Measurements from ENCODE around the gene ATP8A2.
"Not testable (repeated sequence)": the region's sequence is repeated elsewhere in the genome, so short reads cannot be mapped to it uniquely, and the experiment has no call there.

The ATP8A2 gene

DNA sequence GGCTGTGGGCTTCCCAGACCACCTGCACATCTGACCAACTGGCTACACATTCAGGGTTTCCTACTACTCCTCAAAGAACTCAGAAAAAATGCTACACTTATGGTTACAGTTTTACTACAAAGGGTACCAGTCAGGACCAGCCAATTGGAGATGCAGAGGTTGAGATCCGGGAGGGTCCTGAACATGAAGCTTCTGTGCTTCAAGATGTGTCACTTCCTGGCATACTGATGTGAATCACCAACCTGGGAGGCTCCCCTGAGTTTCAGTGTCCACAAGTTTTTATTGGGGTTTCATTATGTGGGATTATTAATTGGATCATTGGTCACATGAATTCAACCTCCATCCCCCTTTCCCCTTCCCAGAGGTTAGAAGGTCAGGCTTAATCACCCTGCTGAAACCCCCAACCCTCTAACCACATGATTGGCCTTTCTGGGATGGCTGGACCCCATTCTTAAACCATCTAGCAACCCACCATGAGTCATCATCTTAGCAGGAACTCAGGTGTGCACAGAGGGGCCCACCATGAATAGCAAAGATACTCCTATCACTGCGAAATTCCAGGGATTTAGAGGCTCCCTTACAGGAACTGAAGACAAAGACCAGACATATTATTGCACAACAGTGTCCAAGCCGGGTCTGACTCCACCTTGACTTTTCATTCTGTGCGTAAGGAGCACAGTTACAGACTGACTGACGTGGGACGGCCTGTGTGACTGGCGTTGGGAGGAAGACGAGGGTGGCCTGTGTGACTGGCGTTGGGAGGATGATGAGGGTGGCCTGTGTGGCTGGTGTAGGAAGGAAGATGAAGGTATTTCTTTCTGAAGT lies 90.7 kb downstream of the ATP8A2 start:
- DNase-seq (ENCODE audit: low read depth in 2 of 2): no peak

DNA sequence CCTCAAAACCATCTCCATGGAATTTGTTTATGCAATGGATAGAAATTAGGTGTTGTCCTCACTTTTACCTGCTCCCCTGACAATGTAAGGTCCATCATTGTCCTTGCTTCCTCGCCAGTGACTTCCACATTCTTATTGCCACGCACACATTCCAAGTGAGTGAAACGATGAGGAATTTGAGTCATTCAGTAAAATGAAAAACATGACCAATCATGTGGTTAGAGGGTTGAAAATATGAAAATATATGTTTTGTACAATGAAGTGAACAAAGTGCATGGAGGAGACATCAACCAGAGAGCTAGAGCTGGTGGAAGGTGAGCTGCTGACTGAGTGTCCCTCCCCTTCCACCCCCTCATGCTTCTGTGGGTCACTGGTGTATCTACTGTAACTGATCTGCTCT lies 91.7 kb downstream of the ATP8A2 start:
- no peak for DNase-seq (ENCODE audit: low read depth in 2 of 2)

DNA sequence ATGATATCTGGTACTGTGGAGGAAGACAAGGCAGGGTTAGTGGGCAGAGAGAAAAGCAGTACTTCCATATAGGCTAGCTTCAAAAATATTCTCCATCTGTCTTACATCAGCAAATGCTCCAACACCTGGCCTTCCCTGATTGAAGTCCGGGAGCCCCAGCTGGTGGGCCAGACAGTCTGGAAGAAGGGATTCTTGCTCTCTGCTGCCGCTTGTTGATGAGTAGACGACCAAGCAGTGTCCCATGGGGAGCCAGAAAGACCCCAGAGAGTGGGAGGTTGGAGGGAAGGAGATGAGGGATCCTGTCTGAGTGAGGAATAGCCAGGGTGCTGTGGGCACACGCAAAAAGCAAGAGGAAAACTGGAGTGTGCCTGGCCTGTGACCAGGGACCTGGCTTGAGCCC lies 95.1 kb downstream of the ATP8A2 start:
- DNase-seq (ENCODE audit: low read depth in 2 of 2): no peak

DNA sequence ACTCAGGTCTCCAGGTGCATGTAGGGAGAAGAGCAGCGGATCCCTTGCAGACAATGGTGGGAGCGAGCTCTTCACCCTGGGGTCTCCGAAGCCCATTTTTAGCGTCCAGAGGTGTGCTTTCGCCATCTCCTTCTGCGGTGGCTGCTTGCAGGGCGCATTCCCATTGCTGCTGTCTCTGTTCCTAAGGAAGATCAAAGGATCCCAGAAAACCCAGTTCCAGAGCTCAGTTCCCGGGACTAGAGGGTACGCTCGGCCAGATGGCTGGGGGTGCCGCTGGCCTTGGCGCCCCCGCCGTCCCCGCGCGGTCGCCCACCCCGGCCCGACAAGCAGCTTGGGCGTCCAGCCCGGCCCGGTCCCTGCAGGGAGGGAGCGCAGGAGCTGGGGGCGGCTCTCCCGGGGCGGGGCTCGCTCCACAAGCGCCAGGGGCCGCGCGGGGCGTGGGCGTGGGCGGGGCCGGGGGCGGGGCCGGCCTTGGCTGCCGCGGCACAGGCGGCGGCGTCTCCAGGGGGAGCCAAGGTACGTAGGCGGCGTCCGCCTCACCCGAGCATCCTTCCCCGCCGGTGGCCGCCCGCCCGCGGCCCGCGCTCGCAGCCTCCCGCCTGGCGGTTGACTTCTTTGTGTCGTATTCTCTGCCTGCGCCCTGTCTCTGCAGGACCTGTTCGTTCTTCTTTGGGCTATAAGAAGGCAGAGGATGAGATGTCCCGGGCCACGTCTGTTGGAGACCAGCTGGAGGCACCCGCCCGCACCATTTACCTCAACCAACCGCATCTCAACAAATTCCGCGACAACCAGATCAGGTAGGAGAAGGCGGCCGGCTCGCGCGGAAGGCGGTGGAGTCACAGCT lies 96.8 kb downstream of the ATP8A2 start:
- no peak for DNase-seq (ENCODE audit: low read depth in 2 of 2)

DNA sequence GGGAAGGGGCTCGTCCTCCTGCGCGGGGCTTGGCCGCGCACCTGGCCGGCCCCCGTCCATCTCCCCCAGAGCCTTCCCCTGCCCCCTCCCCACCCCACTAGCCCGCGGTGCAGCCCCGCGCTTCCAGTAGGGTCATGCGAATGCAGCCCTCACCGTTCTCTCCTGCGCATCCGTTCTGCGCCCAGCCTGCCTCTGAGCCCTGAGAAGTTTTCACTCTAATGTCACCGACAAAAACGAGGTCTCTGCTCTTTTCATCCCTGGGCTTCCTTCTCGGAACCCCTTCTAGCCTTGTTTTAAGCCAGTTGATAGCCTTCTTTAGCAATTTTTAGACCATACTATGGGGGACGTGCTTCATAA lies 97.4 kb downstream of the ATP8A2 start:
- no peak for DNase-seq (ENCODE audit: low read depth in 2 of 2)

DNA sequence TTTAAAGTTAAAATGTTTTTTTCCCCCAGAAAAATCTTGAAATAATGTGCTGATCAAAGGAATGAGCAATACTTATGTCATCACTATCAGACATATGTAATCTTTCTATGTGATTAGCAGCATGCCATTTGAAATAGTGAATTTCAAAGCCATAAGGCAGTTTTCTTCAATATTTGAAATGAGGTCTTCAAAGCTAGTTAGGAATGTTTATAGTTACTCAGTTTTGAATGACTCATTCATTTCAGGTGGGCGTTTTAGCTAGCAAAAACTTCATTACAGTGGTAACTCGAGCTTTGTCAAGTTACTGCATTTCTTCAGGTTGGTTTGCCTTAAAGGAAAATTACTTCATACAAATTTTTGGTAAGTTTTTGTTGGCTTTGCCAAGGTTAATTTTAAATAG lies 102.1 kb downstream of the ATP8A2 start:
- DNase-seq (ENCODE audit: low read depth in 2 of 2): no peak

DNA sequence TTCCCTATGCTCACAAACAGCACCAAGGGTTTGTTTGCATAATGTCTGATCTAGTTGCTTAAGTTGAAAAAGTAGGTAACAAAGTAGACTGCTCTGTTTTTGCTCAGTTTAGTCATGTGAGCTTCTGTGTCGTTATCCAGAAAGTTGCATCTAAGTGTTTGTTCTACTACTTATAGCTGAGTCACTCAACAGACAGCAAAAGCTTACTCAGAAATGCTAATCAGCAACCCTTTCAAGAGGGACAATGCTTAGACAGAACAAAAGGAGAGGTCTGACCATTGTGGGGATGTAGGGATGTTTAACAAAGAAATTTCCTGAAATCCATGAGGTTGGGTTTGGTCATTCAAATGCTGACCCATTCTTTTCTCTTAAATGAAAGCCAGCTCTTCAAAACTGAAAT lies 106.4 kb downstream of the ATP8A2 start:
- no peak for DNase-seq (ENCODE audit: low read depth in 2 of 2)

DNA sequence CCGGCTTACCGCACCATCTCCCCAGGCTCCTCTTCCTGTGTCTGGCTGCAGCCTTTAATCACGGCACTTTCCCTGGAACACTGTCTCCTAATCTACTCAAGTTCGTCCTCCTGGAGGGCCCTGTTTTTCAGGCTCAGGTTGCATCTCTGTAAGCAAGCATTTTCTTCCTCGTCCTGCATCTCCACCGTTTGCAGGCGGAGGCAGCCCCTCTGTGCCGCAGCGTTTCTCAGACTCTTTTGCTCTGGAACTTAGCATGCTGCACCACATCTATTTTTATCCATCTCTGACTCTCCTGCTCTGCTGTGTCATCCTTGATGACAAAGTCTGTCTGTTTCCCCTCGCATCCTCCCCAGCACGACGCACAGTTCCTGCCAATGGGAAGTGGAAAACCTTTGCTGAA lies 117.5 kb downstream of the ATP8A2 start:
- no peak for DNase-seq (ENCODE audit: low read depth in 2 of 2)

DNA sequence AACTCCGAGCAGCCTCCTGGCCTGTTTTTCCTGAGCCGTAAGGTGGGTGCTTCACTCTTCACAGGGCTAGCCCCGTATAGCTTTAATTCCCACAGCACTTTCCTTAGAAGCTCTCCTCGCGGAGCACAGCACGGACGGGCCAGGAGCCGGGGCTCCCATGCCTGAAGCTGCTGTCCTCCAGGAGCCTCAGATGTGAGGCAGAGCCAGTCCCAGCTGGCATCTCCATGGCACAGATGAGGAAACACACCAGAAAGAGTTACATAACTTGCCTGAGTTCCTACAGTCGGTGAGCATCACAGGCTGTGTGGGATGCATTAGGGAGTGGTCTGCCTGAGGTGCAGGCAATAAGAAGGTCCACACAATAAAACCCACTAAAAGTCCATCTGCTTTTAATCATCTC lies 118.5 kb downstream of the ATP8A2 start:
- DNase-seq (ENCODE audit: low read depth in 2 of 2): no peak

DNA sequence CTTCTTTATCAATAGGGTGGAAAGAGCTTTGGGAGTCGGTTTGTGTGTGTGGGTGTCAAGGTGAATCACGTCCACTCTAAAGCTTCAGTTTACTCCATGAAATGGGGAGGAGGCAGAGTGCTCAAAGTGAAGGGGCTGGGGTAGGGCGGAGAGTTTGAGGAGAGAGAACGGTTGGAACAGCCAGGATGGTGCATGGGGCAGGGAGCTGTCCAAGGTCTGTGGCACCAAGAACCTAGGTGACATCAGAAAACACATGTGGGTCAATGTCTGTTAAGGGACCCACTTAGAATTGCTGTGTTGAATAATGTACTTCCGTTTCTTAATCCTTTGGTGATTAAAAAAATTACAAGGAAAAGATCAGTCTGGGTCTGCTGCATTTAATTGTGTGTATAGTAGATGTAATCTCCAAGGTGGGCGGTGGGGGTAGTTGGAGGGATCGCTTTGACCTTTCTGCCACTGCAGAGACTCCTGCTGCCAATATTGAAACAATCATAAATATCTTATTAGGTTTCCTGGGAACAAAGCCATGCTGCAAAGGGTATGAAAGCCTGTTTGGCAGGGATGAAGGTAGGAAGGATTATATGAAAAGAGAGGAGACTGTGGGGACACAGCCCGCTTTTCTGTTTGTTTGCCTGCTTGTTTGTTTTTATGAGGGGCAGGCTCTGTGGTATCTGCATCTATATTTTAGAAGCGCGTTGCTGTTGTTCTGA lies 122.3 kb downstream of the ATP8A2 start:
- no peak for DNase-seq (ENCODE audit: low read depth in 2 of 2)

DNA sequence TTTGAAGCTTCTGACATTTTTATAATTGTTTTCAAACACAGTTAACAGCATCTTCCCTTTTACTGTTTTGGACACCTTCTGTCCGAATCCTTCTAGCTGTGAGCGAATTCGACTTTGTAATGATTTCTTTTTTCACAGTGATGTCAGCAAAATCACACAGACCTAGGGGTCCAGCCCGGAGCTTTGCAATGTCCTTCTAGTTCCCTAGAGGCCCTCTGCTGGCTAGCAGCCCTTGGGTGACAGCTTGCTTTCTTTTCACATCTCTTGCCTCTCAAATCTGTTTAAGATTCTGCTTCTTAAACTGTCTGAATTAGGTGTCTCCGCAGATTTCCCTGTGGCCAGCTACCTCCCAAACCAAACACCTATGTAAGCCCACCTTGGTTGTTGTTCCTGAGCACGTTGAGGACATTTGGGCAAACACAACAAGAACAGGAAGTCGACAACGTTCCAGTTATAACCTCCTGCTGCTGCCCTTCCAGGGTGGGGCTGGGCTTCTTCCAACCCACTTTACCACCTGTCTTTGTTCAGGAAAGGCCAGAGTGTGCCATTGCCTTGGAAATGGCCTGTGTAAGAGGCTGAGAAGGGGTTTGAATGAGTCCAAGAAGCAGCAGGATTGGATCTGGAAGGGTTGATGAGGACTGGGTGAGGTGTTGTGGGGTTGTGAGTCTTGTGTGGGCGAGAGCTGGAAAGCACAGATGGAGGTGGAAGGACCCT lies 123.1 kb downstream of the ATP8A2 start:
- no peak for DNase-seq (ENCODE audit: low read depth in 2 of 2)

DNA sequence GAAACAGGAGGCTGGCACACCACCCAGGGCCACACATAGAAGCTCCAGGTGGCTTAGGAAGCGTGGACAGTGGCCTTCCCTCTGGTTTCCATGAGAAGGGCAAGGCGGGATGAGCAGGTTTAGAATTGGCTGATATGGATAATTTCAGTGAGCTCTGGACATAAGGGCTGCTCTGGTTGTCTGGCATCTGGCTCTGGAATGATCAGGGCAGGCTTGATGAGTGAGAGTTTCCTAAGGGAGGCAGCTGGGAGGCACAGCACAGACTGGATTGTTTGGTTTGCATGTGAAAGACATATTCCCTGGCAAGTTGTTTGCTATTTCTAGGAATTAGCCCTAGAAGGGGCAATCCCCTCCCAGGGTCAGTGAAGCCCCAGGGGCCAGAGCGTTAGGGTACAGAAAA lies 129.5 kb downstream of the ATP8A2 start:
- no peak for DNase-seq (ENCODE audit: low read depth in 2 of 2)

DNA sequence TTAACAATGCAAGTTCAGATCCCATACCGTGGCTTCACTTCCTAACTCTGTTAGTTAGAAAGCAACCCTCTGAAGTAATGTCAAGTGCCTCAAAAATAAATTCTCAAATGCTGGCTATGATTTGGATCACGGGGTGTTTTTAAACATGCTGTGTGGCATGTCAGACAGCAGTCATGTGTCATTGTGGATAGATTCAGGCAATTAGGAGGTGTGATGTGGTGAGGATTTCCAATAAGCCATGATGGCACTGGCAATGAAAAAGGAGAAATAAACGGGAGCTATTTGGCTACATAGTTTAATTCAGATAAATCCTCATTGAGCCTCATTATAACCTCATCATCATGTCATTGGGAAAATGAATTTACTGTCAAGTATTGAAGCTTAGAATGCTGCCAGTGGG lies 130.3 kb downstream of the ATP8A2 start:
- DNase-seq (ENCODE audit: low read depth in 2 of 2): no peak

DNA sequence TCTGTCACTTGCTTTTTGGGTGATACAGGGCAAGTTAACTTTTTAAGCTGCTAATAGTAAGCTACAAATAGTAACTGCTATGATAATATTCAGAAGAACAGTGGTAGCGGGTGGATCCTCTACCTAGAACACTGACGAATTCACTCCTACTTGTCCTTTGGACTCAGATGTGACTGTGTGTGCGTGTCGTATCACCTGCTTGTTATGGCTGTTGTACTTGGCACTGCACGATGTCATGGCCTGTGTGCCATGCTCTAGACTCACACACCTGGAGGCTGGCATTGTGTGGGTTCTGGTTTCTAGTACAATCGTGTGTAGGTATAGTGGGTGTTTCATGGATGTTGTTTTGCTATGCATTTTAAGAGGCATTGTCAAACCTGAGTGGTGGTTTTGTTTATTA lies 130.8 kb downstream of the ATP8A2 start:
- DNase-seq (ENCODE audit: low read depth in 2 of 2): no peak

DNA sequence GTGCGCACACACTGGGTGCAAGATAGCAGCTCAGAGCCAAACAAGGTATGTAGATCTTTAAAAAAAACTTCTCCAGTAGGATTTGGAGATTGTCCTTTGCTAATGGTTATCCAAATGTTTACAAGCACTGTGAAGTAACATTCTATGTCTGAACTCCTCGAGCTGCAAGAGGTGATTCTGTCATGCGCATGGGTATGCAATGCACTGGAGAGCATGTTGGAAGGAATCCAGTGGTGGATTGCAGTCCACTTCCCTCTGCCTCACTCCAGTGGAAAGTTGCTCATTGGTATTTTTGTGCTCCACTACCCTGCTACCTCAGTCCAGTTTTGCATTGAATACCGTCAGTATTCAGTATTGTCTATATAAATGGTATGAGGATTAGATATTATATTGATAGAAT lies 132.1 kb downstream of the ATP8A2 start:
- DNase-seq (ENCODE audit: low read depth in 2 of 2): no peak

DNA sequence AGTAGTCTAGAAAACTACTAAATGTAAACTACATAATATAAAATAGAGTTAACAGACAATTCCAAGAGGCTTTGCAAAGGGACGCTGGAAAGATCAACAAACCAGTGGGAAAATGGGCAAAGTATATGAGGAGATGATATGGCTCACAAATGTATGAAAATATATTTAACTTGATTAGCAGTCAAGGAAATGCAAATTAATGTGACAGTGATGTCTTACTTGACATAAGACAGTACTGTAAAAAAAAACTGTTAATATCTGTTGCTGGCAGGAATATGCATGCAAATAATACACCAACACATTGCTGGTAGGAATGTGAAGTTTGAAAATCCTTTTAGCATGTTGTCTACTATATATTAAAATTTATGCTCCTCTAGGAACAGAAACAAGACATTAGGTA lies 136.1 kb downstream of the ATP8A2 start:
- no peak for DNase-seq (ENCODE audit: low read depth in 2 of 2)

DNA sequence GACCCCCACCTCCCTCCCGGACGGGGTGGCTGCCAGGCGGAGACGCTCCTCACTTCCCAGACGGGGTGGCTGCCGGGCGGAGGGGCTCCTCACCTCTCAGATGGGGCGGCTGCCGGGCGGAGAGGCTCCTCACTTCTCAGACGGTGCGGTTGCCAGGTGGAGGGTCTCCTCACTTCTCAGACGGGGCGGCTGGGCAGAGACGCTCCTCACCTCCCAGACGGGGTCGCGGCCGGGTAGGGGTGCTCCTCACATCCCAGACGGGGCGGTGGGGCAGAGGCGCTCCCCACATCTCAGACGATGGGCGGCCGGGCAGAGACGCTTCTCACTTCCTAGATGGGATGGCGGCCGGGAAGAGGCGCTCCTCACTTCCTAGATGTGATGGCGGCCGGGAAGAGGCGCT lies 141.3 kb downstream of the ATP8A2 start:
- not testable (repeated sequence) for DNase-seq (ENCODE audit: low read depth in 2 of 2)

DNA sequence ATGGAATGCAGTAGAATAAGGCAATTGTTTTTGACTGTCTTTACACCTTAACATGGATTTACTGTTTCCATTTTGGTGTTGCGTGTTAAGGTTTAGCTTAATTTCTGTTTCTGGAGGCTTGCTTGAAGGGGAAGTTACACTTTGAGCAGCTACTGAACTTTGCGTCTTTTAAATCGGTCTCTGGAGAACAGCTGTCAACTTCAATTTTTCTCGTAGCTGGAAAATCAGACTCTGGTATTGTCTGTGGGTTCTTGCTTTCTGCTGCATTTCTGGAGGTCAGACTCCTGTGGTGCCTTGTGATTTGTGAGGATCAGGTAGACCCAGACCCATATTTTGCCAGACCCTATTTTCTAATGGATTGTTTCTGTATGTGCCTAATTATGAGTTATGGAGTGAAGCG lies 146.7 kb downstream of the ATP8A2 start:
- DNase-seq (ENCODE audit: low read depth in 2 of 2): no peak

DNA sequence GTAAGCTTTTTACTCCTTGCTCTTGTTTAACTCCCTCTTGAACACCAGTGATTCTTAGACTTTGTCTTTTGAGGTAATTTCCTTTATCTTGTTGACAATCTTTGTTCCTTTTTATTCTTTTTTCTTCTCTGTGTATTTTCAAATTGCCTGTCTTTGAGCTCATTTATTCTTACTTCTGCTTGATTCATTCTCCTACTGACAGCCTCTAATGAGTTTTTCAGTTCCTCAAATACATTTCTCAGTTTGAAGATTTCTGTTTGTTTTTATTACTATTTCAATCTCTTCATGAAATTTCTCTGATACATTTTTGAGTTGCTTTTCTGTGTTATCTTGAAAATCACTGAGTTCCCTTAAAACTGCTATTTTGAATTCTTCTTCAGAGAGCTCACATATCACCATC lies 154.1 kb downstream of the ATP8A2 start:
- no peak for DNase-seq (ENCODE audit: low read depth in 2 of 2)

DNA sequence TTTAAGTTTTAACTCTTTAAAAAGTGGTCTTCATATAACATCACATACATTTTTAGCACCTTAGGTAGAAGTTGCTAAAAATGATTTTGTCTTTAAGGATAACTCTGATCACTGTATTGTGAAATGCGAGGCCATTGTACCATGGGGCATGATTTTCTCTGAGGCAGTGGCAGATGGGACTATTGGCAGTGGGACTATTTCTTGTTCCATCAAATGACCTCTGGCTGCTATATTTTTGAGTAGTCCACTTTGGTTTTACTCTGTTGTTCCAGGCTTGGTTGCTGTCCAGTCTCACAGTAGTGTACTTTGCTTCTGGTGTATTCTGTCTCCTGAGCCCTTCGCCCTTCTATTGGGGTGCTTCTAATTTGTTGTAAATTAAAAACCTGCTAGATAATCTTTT lies 156.5 kb downstream of the ATP8A2 start:
- DNase-seq (ENCODE audit: low read depth in 2 of 2): no peak

DNA sequence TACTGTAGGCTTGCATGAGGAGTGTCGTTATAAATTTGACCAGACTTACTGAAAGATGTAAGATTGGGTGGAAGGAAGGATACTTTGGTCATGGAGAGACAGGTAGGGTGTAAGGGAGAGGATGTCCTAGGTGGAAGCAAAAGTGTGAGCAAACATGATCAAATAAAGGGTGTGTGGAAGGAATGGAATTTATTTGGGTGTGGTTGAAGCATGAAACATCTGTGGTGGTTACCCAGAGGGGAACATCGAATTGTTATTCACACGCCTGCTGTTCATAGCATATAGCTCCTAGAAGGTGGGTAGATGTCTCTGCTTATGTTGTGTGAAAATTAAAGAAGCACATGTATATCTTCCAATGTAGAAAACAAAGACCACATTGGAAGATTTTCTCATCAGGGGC lies 157.7 kb downstream of the ATP8A2 start:
- DNase-seq (ENCODE audit: low read depth in 2 of 2): no peak

DNA sequence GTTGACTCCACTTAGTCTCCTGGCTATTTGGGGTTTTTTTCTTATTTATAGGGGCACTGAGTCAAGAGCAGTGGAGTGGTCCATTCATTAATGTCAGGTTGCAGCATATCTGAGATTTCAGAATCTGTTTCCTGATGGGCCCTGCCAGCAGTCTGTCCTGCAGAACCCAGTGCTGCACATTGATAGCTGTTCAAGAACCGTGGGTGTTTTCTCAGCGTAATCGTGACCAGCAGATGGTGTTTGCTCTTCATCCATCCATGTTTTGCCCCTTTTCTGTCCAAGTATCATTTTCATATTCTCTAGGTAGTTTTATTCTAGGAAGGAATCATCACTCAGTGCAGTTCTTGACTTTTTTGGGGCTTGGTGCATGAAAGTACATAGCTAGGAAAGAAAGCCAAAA lies 166.5 kb downstream of the ATP8A2 start:
- no peak for DNase-seq (ENCODE audit: low read depth in 2 of 2)

Measured in stimulated activated CD4-positive, alpha-beta T cell treated with anti-CD3 and anti-CD28 coated beads, Interleukin-15, amount 100 ng/mL, for 48 hours (primary cell).